IMR-90 (cell line): ENCODE measurements around the gene CSE1L. TPM values are rescaled to one million over a fixed set of nuclear protein-coding genes. Genes with fewer than 3 reads are reported as not detected.
"Not testable (repeated sequence)": the region's sequence is repeated elsewhere in the genome, so short reads cannot be mapped to it uniquely, and the experiment has no call there.

Source experiments
- ATAC-seq: fragments of 200-7000 bp; cut with Tn5 transposase; 2 replicates; pipeline ENCODE4 v1.9.1; 2020; ENCODE audit warnings: low read depth, mild to moderate bottlenecking, moderate library complexity
- BruUV-seq: library from RNA; stranded (reverse); fragments of 400-500 nt; replicated peaks from 2 replicates; lab custom pipeline; 2021; lab: Mats Ljungman, UMichigan
- CTCF ChIA-PET: fragments of 300-600 bp; formaldehyde crosslinking; extraction: SDS; loops from one replicate; lab custom pipeline; 2021; ENCODE audit warnings: antibody characterized with exemption; lab: Yijun Ruan, JAX
- POLR2A ChIA-PET: fragments of 300-600 bp; sonication (Branson Sonifier 250); formaldehyde crosslinking; loops from one replicate; lab custom pipeline; 2022; ENCODE audit warnings: antibody characterized with exemption; ENCODE audit not compliant: unreplicated experiment; lab: Charles Lee
- DNase-seq: peaks from one replicate; pipeline ENCODE4 v3.0.0; 2013
- H2AFZ ChIP-seq: replicated peaks from 2 replicates; pipeline ENCODE3; 2013; ENCODE audit warnings: low read length, mild to moderate bottlenecking; ENCODE audit not compliant: poor library complexity
- H2AK5ac ChIP-seq: 2 replicates; pipeline ENCODE4 v1.6.1; 2013; ENCODE audit warnings: low read depth, low read length, inconsistent platforms
- H2AK9ac ChIP-seq: replicated peaks from 2 replicates; pipeline ENCODE3; 2013; ENCODE audit warnings: mild to moderate bottlenecking, low read depth, low read length, moderate library complexity; ENCODE audit not compliant: poor library complexity
- H2BK120ac ChIP-seq: 2 replicates; pipeline ENCODE4 v1.6.1; 2013; ENCODE audit warnings: low read depth, low read length, inconsistent platforms
- H2BK15ac ChIP-seq: 3 replicates; pipeline ENCODE4 v1.6.1; 2013; ENCODE audit warnings: low read depth, low read length, inconsistent platforms
- H2BK20ac ChIP-seq: 2 replicates; pipeline ENCODE4 v1.6.1; 2013; ENCODE audit warnings: low read depth, mild to moderate bottlenecking, inconsistent platforms, low read length, moderate library complexity
- H2BK5ac ChIP-seq: 2 replicates; pipeline ENCODE4 v1.6.1; 2013; ENCODE audit warnings: mild to moderate bottlenecking, low read depth, low read length, inconsistent platforms; ENCODE audit not compliant: poor library complexity, severe bottlenecking
- H3K14ac ChIP-seq: replicated peaks from 2 replicates; pipeline ENCODE4 v1.6.1; 2013; ENCODE audit warnings: low read depth, low read length, inconsistent platforms
- H3K18ac ChIP-seq: 2 replicates; pipeline ENCODE4 v1.6.1; 2013; ENCODE audit warnings: low read depth, low read length, control low read depth
- H3K23ac ChIP-seq: 2 replicates; pipeline ENCODE4 v1.6.1; 2013; ENCODE audit warnings: low read depth, low read length, inconsistent platforms
- H3K27ac ChIP-seq: 2 replicates; pipeline ENCODE4 v1.5.1; 2013; ENCODE audit warnings: mild to moderate bottlenecking, control low read depth, low read length; ENCODE audit not compliant: insufficient read depth
- H3K27me3 ChIP-seq: 2 replicates; pipeline ENCODE4 v1.6.1; 2013; ENCODE audit warnings: low read length; ENCODE audit not compliant: control insufficient read depth, insufficient read depth
- H3K36me3 ChIP-seq: 2 replicates; pipeline ENCODE4 v1.6.1; 2013; ENCODE audit warnings: low read length, mixed read lengths; ENCODE audit not compliant: control insufficient read depth, insufficient read depth
- H3K4ac ChIP-seq: 2 replicates; pipeline ENCODE4 v1.6.1; 2013; ENCODE audit warnings: low read depth, low read length, inconsistent platforms
- H3K4me1 ChIP-seq: 2 replicates; pipeline ENCODE4 v1.6.1; 2013; ENCODE audit warnings: low read length, mixed read lengths; ENCODE audit not compliant: control insufficient read depth, insufficient read depth
- H3K4me2 ChIP-seq: 2 replicates; pipeline ENCODE4 v1.6.1; 2013; ENCODE audit warnings: low read depth, mild to moderate bottlenecking, control low read depth, low read length, moderate library complexity
- H3K4me3 ChIP-seq: 2 replicates; pipeline ENCODE4 v1.5.1; 2013; ENCODE audit warnings: low read depth, mild to moderate bottlenecking, control low read depth, low read length, moderate library complexity; ENCODE audit not compliant: insufficient read depth
- H3K56ac ChIP-seq: 2 replicates; pipeline ENCODE4 v1.6.1; 2013; ENCODE audit warnings: low read length, inconsistent platforms; ENCODE audit not compliant: insufficient read depth; ENCODE audit errors: extremely low read depth
- H3K79me1 ChIP-seq, 2 experiments: 2 replicates each; pipeline ENCODE4 v1.6.1; 2013; ENCODE audit warnings: low read length in 2 of 2, inconsistent platforms in 1 of 2, low read depth in 1 of 2
- H3K9ac ChIP-seq: 2 replicates; pipeline ENCODE4 v1.6.1; 2013; ENCODE audit warnings: low read depth, low read length, control low read depth
- H3K9me1 ChIP-seq: 2 replicates; pipeline ENCODE4 v1.6.1; 2013; ENCODE audit warnings: low read length, inconsistent platforms; ENCODE audit not compliant: insufficient read depth
- H3K9me3 ChIP-seq: 2 replicates; pipeline ENCODE4 v1.6.1; 2013; ENCODE audit warnings: low read length; ENCODE audit not compliant: control insufficient read depth, insufficient read depth
- H4K20me1 ChIP-seq: 2 replicates; pipeline ENCODE4 v1.6.1; 2013; ENCODE audit warnings: low read length, inconsistent platforms; ENCODE audit not compliant: insufficient read depth
- H4K5ac ChIP-seq: 2 replicates; pipeline ENCODE4 v1.6.1; 2013; ENCODE audit warnings: mild to moderate bottlenecking, low read depth, low read length, control low read depth
- H4K8ac ChIP-seq, 2 experiments: 2 replicates each; pipeline ENCODE4 v1.6.1; 2013; ENCODE audit warnings: low read depth in 2 of 2, low read length in 2 of 2, control low read depth in 1 of 2, inconsistent platforms in 1 of 2
- H4K91ac ChIP-seq: 2 replicates; pipeline ENCODE4 v1.6.1; 2013; ENCODE audit warnings: low read depth, low read length, inconsistent platforms; ENCODE audit not compliant: insufficient read depth
- CHD1 ChIP-seq: IDR thresholded peaks from 2 replicates; pipeline ENCODE4 v1.6.1; 2012; ENCODE audit warnings: low read depth, low read length, improper control_type of control experiment
- NFE2L2 ChIP-seq: fragments of 150-350 bp; IDR thresholded peaks from 2 replicates; pipeline ENCODE4 v1.6.1; 2016; ENCODE audit warnings: low read depth, mild to moderate bottlenecking, low read length
- WGBS, 2 experiments: methylation state at CpG; one replicate each; pipeline versions ENCODE4 v1.1.5 to v1.1.7; 2013; ENCODE audit warnings: missing lambda C conversion rate in 2 of 2; ENCODE audit not compliant: insufficient read length in 1 of 2; ENCODE audit errors: extremely low coverage in 2 of 2; 5-methylcytosine and 5-hydroxymethylcytosine counted together
- dilution Hi-C: fragments of 300-500 bp; cut with HindIII; formaldehyde crosslinking; loops from one replicate; pipeline ENCODE4 v1.14.3; 2018; ENCODE audit warnings: low sequenced_read_pairs; ENCODE audit not compliant: unreplicated experiment
- in situ Hi-C: fragments of 300-500 bp; cut with MboI; formaldehyde crosslinking; loops from 3 replicates; pipeline ENCODE4 v1.14.3; 2019; ENCODE audit warnings: low sequenced_read_pairs, inconsistent platforms, mixed read lengths
- intact Hi-C: fragments of 100-400 bp; cut with micrococcal nuclease; formaldehyde crosslinking; loops from 2 replicates; pipeline ENCODE4 v1.10.0; 2022
- polyA plus RNA-seq, 3 experiments: library from polyadenylated mRNA; depleted of rRNA; stranded (reverse); fragments of >200 nt; gene quantifications; 2 replicates each; pipeline ENCODE4 v1.2.3, GENCODE V29; 2012; ENCODE audit warnings: low replicate concordance in 1 of 3
- total RNA-seq: library from RNA; depleted of rRNA; stranded (reverse); fragments of >200 nt; gene quantifications from 2 replicates; pipeline ENCODE4 v1.2.3, GENCODE V29; 2012

The CSE1L gene
- total and polyA plus RNA-seq, 2 of the 4 experiments (the other 2 are of a cell fraction), result 34.3 to 81.7 TPM

- WGBS, 2 experiments, result no CpG with 5 or more reads among the region's 3 CpGs
- no peak overlapping the region for H2AK5ac ChIP-seq
- no peak overlapping the region for H3K4ac ChIP-seq
- TF ChIP-seq NFE2L2 (no peak), CHD1 (no peak)
- no peak overlapping the region for H2AK9ac ChIP-seq
- no peak overlapping the region for H2AFZ ChIP-seq
- no peak overlapping the region for H4K8ac ChIP-seq
- CTCF ChIA-PET, result interaction anchor here (1.2 to 1.7 kb wide), 3 partner anchors 15 to 84 kb away, joined by 3 to 11 read pairs (median 5); no protein-coding TSS in a partner anchor
- no peak overlapping the region for H2BK15ac ChIP-seq
- H3K9me1 ChIP-seq, result no peaks in the 10 kb centered on the region; the same call in 1 of the 2 replicates
- no TSS peak for BruUV-seq
- H4K91ac ChIP-seq, result no peak overlapping the region
- dilution Hi-C loops (no loop called here), intact Hi-C loops (loop anchor here (1.0 to 10.0 kb wide), 2 partner anchors 51 to 84 kb away; partner anchors contain the start of gene STAU1), in situ Hi-C loops (loop anchor here (5.0 kb wide), 1 partner anchor 84 kb away; the partner anchor contains the start of gene DDX27)
- no peak overlapping the region for H3K4me2 ChIP-seq
- no peak overlapping the region for H3K18ac ChIP-seq
- H3K79me1 ChIP-seq, result peaks cover 17 to 29% of the 10 kb centered on the region in 2 experiments; a peak in 3 of 4 replicates
- no peak overlapping the region for H4K5ac ChIP-seq
- peaks cover 11% of the 10 kb centered on the region for H3K36me3 ChIP-seq
- H3K4me3 ChIP-seq, result no peak overlapping the region
- no peaks in the 10 kb centered on the region for H3K27me3 ChIP-seq
- POLR2A ChIA-PET, result no interaction called here
- H3K23ac ChIP-seq, result no peak overlapping the region
- peaks cover 6% of the 10 kb centered on the region for H4K20me1 ChIP-seq
- H2BK20ac ChIP-seq, result no peak overlapping the region
- no peak overlapping the region for H2BK5ac ChIP-seq
- H3K9ac ChIP-seq, result no peak overlapping the region
- H3K56ac ChIP-seq, result no peak overlapping the region
- DNase-seq (no peak), ATAC-seq (no peak)
- no peak overlapping the region for H3K27ac ChIP-seq
- H3K4me1 ChIP-seq, result peaks cover 5% of the 10 kb centered on the region; the same call in 1 of the 2 replicates
- no peak overlapping the region for H2BK120ac ChIP-seq
- H3K14ac ChIP-seq, result no peak overlapping the region
- H3K9me3 ChIP-seq, result no peaks in the 10 kb centered on the region
These were observed 87.5 kb downstream of the CSE1L start for GRCh38 chr20:49133571-49133970.

GRCh38 chr20:49134797-49135196 lies 88.7 kb downstream of the CSE1L start:
- H2AK9ac ChIP-seq, H3K9ac ChIP-seq, H4K5ac ChIP-seq, H3K9me3 ChIP-seq, H3K23ac ChIP-seq, DNase-seq, H2BK15ac ChIP-seq, H2BK20ac ChIP-seq, H3K4me3 ChIP-seq, dilution Hi-C loops, ATAC-seq, H3K4me1 ChIP-seq, H2BK120ac ChIP-seq, H3K9me1 ChIP-seq, H4K8ac ChIP-seq, H3K4me2 ChIP-seq, CTCF ChIA-PET, H3K27me3 ChIP-seq, H4K20me1 ChIP-seq, H3K27ac ChIP-seq, H2BK5ac ChIP-seq, H3K14ac ChIP-seq, H3K18ac ChIP-seq, H4K91ac ChIP-seq, H3K56ac ChIP-seq, H2AFZ ChIP-seq, H3K4ac ChIP-seq, POLR2A ChIA-PET, BruUV-seq, H2AK5ac ChIP-seq: not testable (repeated sequence)
- WGBS, 2 experiments, result no CpG with 5 or more reads among the region's 8 CpGs
- intact Hi-C loops, result loop anchor here (10.0 kb wide), 1 partner anchor 50 kb away; the partner anchor contains the start of gene STAU1
- in situ Hi-C loops, result loop anchor here (5.0 kb wide), 1 partner anchor 83 kb away; the partner anchor contains the start of gene DDX27
- H3K36me3 ChIP-seq, result peaks cover 11% of the 10 kb centered on the region
- H3K79me1 ChIP-seq, result peaks cover 17 to 31% of the 10 kb centered on the region in 2 experiments; a peak in 3 of 4 replicates
